RWPE1 (cell line): Measurements from ENCODE around the gene SPINK14.

Source experiments
- CTCF ChIA-PET: fragments of 350-600 bp; sonication (Branson Sonifier 250); formaldehyde crosslinking; extraction: SDS; loops from one replicate; lab custom pipeline; 2021; lab: Yijun Ruan, JAX
- POLR2A ChIA-PET: fragments of 400-600 bp; formaldehyde crosslinking; extraction: SDS; loops from one replicate; lab custom pipeline; 2020; ENCODE audit warnings: antibody characterized with exemption; ENCODE audit not compliant: low non-redundant PET; lab: Yijun Ruan, JAX
- DNase-seq: peaks from one replicate; pipeline ENCODE4 v3.0.0; 2012; ENCODE audit warnings: low spot score
- H3K27ac ChIP-seq: fragments of 450-650 bp; 2 replicates; pipeline ENCODE4 v1.5.1; 2017
- CTCF ChIP-seq: fragments of 450-650 bp; conservative IDR thresholded peaks from 2 replicates; pipeline ENCODE4 v1.5.1; 2017; ENCODE audit warnings: low read depth, mild to moderate bottlenecking

The SPINK14 gene

GRCh38 chr5:148168246-148168645, at the start of gene SPINK14:
Gene SPINK14 (plus strand): TSS chr5:148168546. CDS start chr5:148169733, 1,187 bp downstream.
- no peak for TF ChIP-seq CTCF
- no peak for DNase-seq
- POLR2A ChIA-PET, result no interaction called here
- CTCF ChIA-PET, result interaction anchor here (0.7 kb wide), 1 partner anchor 9 kb away, joined by 3 read pairs; no protein-coding TSS in a partner anchor
- H3K27ac ChIP-seq, result no peak within 1 kb of the TSS

GRCh38 chr5:148120317-148120716, 48.0 kb upstream of the SPINK14 start:
- TF ChIP-seq CTCF, result no peak
- CTCF ChIA-PET, result interaction anchor here (0.6 kb wide), 1 partner anchor 78 kb away, joined by 3 read pairs; no protein-coding TSS in a partner anchor
- DNase-seq, result no peak

GRCh38 chr5:148125641-148126040, 42.7 kb upstream of the SPINK14 start:
- DNase-seq, result peak; percentile 19
- H3K27ac ChIP-seq, result no peak overlapping the region
- CTCF ChIA-PET, result interaction anchor here (0.6 kb wide), 1 partner anchor 63 kb away, joined by 3 read pairs; no protein-coding TSS in a partner anchor
- TF ChIP-seq CTCF, result no peak
- POLR2A ChIA-PET, result no interaction called here

More at GRCh38 chr5:148120317-148120716, 48.0 kb upstream of the SPINK14 start:
- H3K27ac ChIP-seq, result no peak overlapping the region
- POLR2A ChIA-PET, result interaction anchor here (0.7 kb wide), 1 partner anchor 21 kb away, joined by 4 read pairs; no protein-coding TSS in a partner anchor

GRCh38 chr5:148135091-148136048, 33.0 kb upstream of the SPINK14 start:
- DNase-seq, result no peak
- H3K27ac ChIP-seq, result no peak overlapping the region
- ChIA-PET CTCF (no interaction called here), POLR2A (no interaction called here)
- no peak for TF ChIP-seq CTCF

GRCh38 chr5:148140846-148141245, 27.5 kb upstream of the SPINK14 start:
- ChIA-PET POLR2A (no interaction called here), CTCF (interaction anchor here (0.6 to 0.7 kb wide), 3 partner anchors 16 to 322 kb away, joined by 3 to 5 read pairs (median 5); no protein-coding TSS in a partner anchor)
- no peak for DNase-seq
- H3K27ac ChIP-seq, result no peak overlapping the region
- TF ChIP-seq CTCF, result no peak

- H3K27ac ChIP-seq, result no peak overlapping the region
- DNase-seq, result no peak
- ChIA-PET POLR2A (no interaction called here), CTCF (interaction anchor here (0.7 kb wide), 1 partner anchor 15 kb away, joined by 5 read pairs; no protein-coding TSS in a partner anchor)
- no peak for TF ChIP-seq CTCF
These were observed 26.7 kb upstream of the SPINK14 start for GRCh38 chr5:148141645-148142044.
